Measurements from ENCODE around the gene CDC6. TPM values are rescaled to one million over a fixed set of nuclear protein-coding genes. Genes with fewer than 3 reads are reported as not detected.
A peak's percentile ranks its signal among the peaks of the same experiment; 100 is the strongest.

Gene CDC6
- total RNA-seq, 4 donors from 2014 or later = 2.5 to 21.5 (median 3.4) TPM

- H3K36me3 ChIP-seq = peaks cover 0 to 81% (median 0%) of the 10 kb centered on the region in 3 donors
- no peak for DNase-seq
- no peak for TF ChIP-seq POLR2A (IDR thresholded peaks at IDR 0.05)
- TF ChIP-seq CTCF (IDR thresholded peaks at IDR 0.05) = no peak
- H3K4me1 ChIP-seq = peaks cover 0 to 3% (median 0%) of the 10 kb centered on the region in 4 donors
- H3K4me3 ChIP-seq = no peak overlapping the region
- no peak overlapping the region for H3K27ac ChIP-seq
- no peaks in the 10 kb centered on the region for H3K27me3 ChIP-seq
- no peaks in the 10 kb centered on the region for H3K9me3 ChIP-seq
Measured at GRCh38 chr17:40278414-40278813, 9.3 kb upstream of the CDC6 start.

DNA sequence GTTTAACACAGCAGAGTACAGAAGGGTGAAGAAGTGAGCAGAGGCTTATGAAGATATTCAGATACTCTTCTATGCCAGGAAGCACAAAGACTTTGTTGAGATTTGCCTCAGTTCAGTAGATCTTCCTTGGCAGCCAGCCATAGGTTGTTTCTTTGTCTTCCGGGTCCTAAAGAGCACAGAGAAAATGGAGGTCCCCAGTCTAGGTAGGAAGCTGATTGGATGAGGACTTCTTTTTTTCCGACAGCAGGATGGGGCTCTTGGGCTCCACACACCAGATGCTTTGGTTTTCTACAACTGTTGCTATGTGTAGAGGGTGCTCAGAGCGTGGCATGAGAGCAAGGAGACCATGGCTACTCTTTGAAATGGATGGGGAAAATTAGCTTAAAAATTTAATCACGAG, 8.3 kb upstream of the CDC6 start:
- no peak overlapping the region for H3K4me3 ChIP-seq
- peaks cover 0 to 72% (median 0%) of the 10 kb centered on the region in 3 donors for H3K36me3 ChIP-seq
- no peaks in the 10 kb centered on the region for H3K27me3 ChIP-seq
- no peak for DNase-seq
- no peaks in the 10 kb centered on the region for H3K9me3 ChIP-seq
- TF ChIP-seq CTCF (IDR thresholded peaks at IDR 0.05) = no peak
- TF ChIP-seq POLR2A (IDR thresholded peaks at IDR 0.05) = no peak
- no peak overlapping the region for H3K27ac ChIP-seq
- H3K4me1 ChIP-seq = peaks cover 0 to 10% (median 0%) of the 10 kb centered on the region in 4 donors

DNA sequence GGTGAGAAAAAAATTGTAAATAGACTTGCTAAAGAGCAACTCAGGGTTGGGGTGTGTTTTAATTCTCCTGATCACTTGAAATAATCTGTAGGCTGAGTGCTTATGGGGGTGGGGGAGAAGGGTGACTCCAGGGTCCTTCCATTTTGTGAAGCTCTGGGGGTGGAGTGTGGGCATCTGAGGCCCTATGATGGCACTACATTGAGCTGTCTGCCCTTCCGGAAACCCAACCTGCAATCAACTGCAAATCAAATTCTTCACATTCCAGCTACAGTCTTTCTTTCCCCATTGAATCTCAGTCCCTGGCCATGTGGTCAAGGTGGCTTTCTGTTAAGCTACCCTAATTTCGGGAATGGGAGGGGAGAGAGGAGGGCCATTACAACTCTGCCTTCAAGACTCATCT, 6.0 kb upstream of the CDC6 start:
- peak in 1 of 3 donors; percentile 32 for DNase-seq
- Histone ChIP-seq H3K4me1 (peaks cover 0 to 18% (median 0%) of the 10 kb centered on the region in 4 donors), H3K9me3 (no peaks in the 10 kb centered on the region), H3K4me3 (no peak overlapping the region), H3K27me3 (no peaks in the 10 kb centered on the region), H3K27ac (no peak overlapping the region), H3K36me3 (peaks cover 0 to 51% (median 0%) of the 10 kb centered on the region in 3 donors)
- TF ChIP-seq CTCF (IDR thresholded peaks at IDR 0.05) (no peak), POLR2A (IDR thresholded peaks at IDR 0.05) (no peak)

GRCh38 chr17:40283662-40284061, 4.0 kb upstream of the CDC6 start:
- peak overlapping the region in 2 of 4 donors; percentile 30 to 40 for H3K4me3 ChIP-seq
- no peak for DNase-seq
- TF ChIP-seq CTCF (IDR thresholded peaks at IDR 0.05) (no peak), POLR2A (IDR thresholded peaks at IDR 0.05) (no peak)
- H3K27ac ChIP-seq = peak overlapping the region in 3 of 4 donors; percentile 69 to 88 (median 86)
- H3K27me3 ChIP-seq = no peaks in the 10 kb centered on the region
- H3K4me1 ChIP-seq = peaks cover 0 to 27% (median 3%) of the 10 kb centered on the region in 4 donors
- no peaks in the 10 kb centered on the region for H3K9me3 ChIP-seq
- H3K36me3 ChIP-seq = peaks cover 0 to 31% (median 0%) of the 10 kb centered on the region in 3 donors

DNA sequence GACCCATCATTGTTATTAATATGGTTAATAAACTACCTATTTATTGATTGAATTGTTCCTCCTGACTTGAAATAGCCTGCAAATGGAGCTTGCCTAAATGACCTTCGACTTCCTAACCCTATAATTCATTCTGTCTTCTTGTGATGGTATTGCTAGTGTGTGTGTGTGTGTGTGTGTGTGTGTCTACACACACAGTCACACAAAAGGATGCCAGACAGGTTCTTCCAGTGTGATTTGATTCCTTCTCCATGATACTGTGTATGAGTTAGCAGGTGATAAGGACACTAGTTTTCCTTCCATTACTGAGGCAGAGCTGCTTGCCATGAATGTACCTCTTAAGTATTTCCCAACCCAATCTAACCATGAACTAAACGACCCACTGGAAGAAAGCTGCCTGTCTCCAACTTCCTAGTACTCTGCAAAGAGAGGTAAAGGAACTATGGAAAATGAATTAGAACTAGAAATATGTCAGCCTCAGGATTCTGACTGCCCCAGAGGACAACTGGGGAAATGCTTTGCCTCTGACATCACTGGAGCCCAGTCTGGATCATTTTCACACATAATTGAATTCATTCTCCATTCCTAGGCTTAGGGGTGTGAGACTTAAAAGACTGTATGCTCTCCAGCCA, 3.5 kb upstream of the CDC6 start:
- DNase-seq = peak in 1 of 3 donors; percentile 50
- Histone ChIP-seq H3K4me3 (peak overlapping the region in 2 of 4 donors; percentile 30 to 40), H3K9me3 (no peaks in the 10 kb centered on the region), H3K27ac (peak overlapping the region in 3 of 4 donors; percentile 23 to 88 (median 86)), H3K4me1 (peaks cover 0 to 30% (median 3%) of the 10 kb centered on the region in 4 donors), H3K27me3 (no peaks in the 10 kb centered on the region), H3K36me3 (peaks cover 0 to 25% (median 0%) of the 10 kb centered on the region in 3 donors)
- TF ChIP-seq CTCF (IDR thresholded peaks at IDR 0.05) = peak in 3 of 6 experiments; percentile 44 to 57 (median 46)
- TF ChIP-seq POLR2A (IDR thresholded peaks at IDR 0.05) = peak in 1 of 2 donors; percentile 45

Data from Peyer's patch (tissue), 4 donors.